ENCODE data around the gene BHLHE23.
A peak's percentile ranks its signal among the peaks of the same experiment; 100 is the strongest.

BHLHE23 gene

GRCh38 chr20:63054103-63054474 is 47.3 kb upstream of the BHLHE23 start:
- H4K91ac ChIP-seq (ENCODE audit: low read depth, low read length, poor library complexity) = no peak overlapping the region
- H2AFZ ChIP-seq (ENCODE audit: low read length) = no peak overlapping the region
- no peak overlapping the region for H3K4me2 ChIP-seq (ENCODE audit: insufficient read depth, low read length, poor library complexity, severe bottlenecking)
- no peaks in the 10 kb centered on the region for H3K36me3 ChIP-seq (replicated peaks in 1 of 2; ENCODE audit: control insufficient read depth in 2 of 2, insufficient read depth in 2 of 2, low read length in 2 of 2)
- no peak overlapping the region for H3K23ac ChIP-seq (ENCODE audit: low read depth, low read length, poor library complexity)
- no peak for DNase-seq (ENCODE audit: low spot score)
- no peaks in the 10 kb centered on the region for H3K79me1 ChIP-seq (ENCODE audit: low read depth, low read length)
- no peak overlapping the region for H2BK12ac ChIP-seq (ENCODE audit: low read length)
- H3K9ac ChIP-seq (ENCODE audit: low read depth, low read length, poor library complexity) = no peak overlapping the region
- peak overlapping the region; percentile 64 for H2BK15ac ChIP-seq (ENCODE audit: low read length)
- no peak overlapping the region for H3K4me3 ChIP-seq (ENCODE audit: low read length in 2 of 2)
- no peak overlapping the region for H2BK5ac ChIP-seq (ENCODE audit: low read length)
- no peak overlapping the region for H2AK5ac ChIP-seq (ENCODE audit: low read depth, low read length)
- H3K9me3 ChIP-seq (replicated peaks in 1 of 2; ENCODE audit: control insufficient read depth in 2 of 2, insufficient read depth in 1 of 2, low read depth in 1 of 2, low read length in 2 of 2) = no peaks in the 10 kb centered on the region
- H3K27ac ChIP-seq (replicated peaks; ENCODE audit: low read length) = no peak overlapping the region
- peaks cover 17 to 18% of the 10 kb centered on the region in 2 donors for H3K4me1 ChIP-seq (ENCODE audit: control insufficient read depth in 2 of 2, insufficient read depth in 1 of 2, low read depth in 1 of 2, low read length in 2 of 2)
- H3K4ac ChIP-seq (ENCODE audit: low read length) = no peak overlapping the region
- H3K27me3 ChIP-seq (ENCODE audit: control insufficient read depth in 3 of 3, insufficient read depth in 3 of 3, low read depth in 1 of 3, low read length in 3 of 3) = peaks cover 0 to 24% (median 2%) of the 10 kb centered on the region in 3 experiments
- no peak overlapping the region for H2BK120ac ChIP-seq (ENCODE audit: low read depth, low read length)
- no CpG with 5 or more reads among the region's 12 CpGs for WGBS, 2 donors (ENCODE audit: extremely low coverage in 2 of 2, insufficient read length in 2 of 2, insufficient replicate concordance in 1 of 2)
- H3K18ac ChIP-seq (ENCODE audit: low read length) = peak overlapping the region; percentile 25
- no peak overlapping the region for H3K14ac ChIP-seq (ENCODE audit: low read length)
- H4K8ac ChIP-seq (ENCODE audit: low read depth, low read length) = no peak overlapping the region

DNA sequence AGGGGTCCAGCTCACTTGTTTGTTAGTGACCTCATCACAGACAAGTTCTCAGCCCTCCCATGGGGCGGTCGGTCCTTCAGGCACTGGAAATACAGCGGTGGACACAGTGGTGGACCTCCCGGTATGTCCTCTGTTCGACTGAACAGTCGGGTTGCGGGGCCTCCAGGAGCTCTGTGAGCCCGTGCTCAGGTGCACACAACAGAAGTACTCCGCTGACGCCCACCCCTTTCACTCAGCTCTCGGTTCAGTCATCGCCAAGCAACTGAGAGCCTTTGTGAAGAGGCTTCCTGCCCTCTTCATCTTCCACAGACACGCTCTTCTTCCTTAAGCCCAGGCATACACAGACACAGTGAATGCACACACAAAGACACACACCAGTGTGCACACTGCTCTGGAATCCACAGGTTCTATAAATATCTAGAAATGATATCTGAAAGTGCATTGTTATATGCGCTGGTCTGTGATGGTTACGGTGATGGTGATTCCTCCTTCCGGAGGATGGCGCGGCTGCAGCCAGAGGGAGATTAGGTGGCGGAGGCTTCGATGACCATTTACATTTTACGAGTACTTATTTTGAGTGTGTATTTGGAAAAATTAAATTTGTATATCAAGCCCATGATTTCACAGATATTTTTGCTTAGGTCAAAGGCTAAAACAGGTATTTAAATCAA is 46.8 kb upstream of the BHLHE23 start:
- Histone ChIP-seq H3K23ac (ENCODE audit: low read depth, low read length, poor library complexity) (no peak overlapping the region), H3K14ac (ENCODE audit: low read length) (no peak overlapping the region), H3K27ac (replicated peaks; ENCODE audit: low read length) (no peak overlapping the region), H2BK12ac (ENCODE audit: low read length) (no peak overlapping the region), H2BK5ac (ENCODE audit: low read length) (peak overlapping the region; percentile 72), H4K91ac (ENCODE audit: low read depth, low read length, poor library complexity) (no peak overlapping the region), H3K18ac (ENCODE audit: low read length) (peak overlapping the region; percentile 74), H3K79me1 (ENCODE audit: low read depth, low read length) (no peaks in the 10 kb centered on the region), H3K27me3 (ENCODE audit: control insufficient read depth in 3 of 3, insufficient read depth in 3 of 3, low read depth in 1 of 3, low read length in 3 of 3) (peaks cover 0 to 20% (median 2%) of the 10 kb centered on the region in 3 experiments), H2AFZ (ENCODE audit: low read length) (no peak overlapping the region), H3K36me3 (replicated peaks in 1 of 2; ENCODE audit: control insufficient read depth in 2 of 2, insufficient read depth in 2 of 2, low read length in 2 of 2) (no peaks in the 10 kb centered on the region), H2BK120ac (ENCODE audit: low read depth, low read length) (no peak overlapping the region), H3K4me3 (ENCODE audit: low read length in 2 of 2) (no peak overlapping the region), H3K4me2 (ENCODE audit: insufficient read depth, low read length, poor library complexity, severe bottlenecking) (no peak overlapping the region), H2BK15ac (ENCODE audit: low read length) (no peak overlapping the region), H2AK5ac (ENCODE audit: low read depth, low read length) (peak overlapping the region; percentile 65), H4K8ac (ENCODE audit: low read depth, low read length) (no peak overlapping the region), H3K4ac (ENCODE audit: low read length) (no peak overlapping the region), H3K9me3 (replicated peaks in 1 of 2; ENCODE audit: control insufficient read depth in 2 of 2, insufficient read depth in 1 of 2, low read depth in 1 of 2, low read length in 2 of 2) (no peaks in the 10 kb centered on the region), H3K9ac (ENCODE audit: low read depth, low read length, poor library complexity) (no peak overlapping the region), H3K4me1 (ENCODE audit: control insufficient read depth in 2 of 2, insufficient read depth in 1 of 2, low read depth in 1 of 2, low read length in 2 of 2) (peaks cover 17 to 18% of the 10 kb centered on the region in 2 donors)
- WGBS, 2 donors (ENCODE audit: extremely low coverage in 2 of 2, insufficient read length in 2 of 2, insufficient replicate concordance in 1 of 2) = no CpG with 5 or more reads among the region's 21 CpGs
- DNase-seq (ENCODE audit: low spot score) = no peak

- Histone ChIP-seq H3K4me1 (ENCODE audit: control insufficient read depth in 2 of 2, insufficient read depth in 1 of 2, low read depth in 1 of 2, low read length in 2 of 2) (peaks cover 17 to 18% of the 10 kb centered on the region in 2 donors), H3K36me3 (replicated peaks in 1 of 2; ENCODE audit: control insufficient read depth in 2 of 2, insufficient read depth in 2 of 2, low read length in 2 of 2) (no peaks in the 10 kb centered on the region), H3K9me3 (replicated peaks in 1 of 2; ENCODE audit: control insufficient read depth in 2 of 2, insufficient read depth in 1 of 2, low read depth in 1 of 2, low read length in 2 of 2) (peaks cover 0 to 1% of the 10 kb centered on the region in 2 donors), H3K79me1 (ENCODE audit: low read depth, low read length) (no peaks in the 10 kb centered on the region), H3K23ac (ENCODE audit: low read depth, low read length, poor library complexity) (no peak overlapping the region), H3K9ac (ENCODE audit: low read depth, low read length, poor library complexity) (peak overlapping the region; percentile 34), H2BK12ac (ENCODE audit: low read length) (no peak overlapping the region), H2BK15ac (ENCODE audit: low read length) (no peak overlapping the region), H2BK120ac (ENCODE audit: low read depth, low read length) (no peak overlapping the region), H2AK5ac (ENCODE audit: low read depth, low read length) (peak overlapping the region; percentile 65), H3K27me3 (ENCODE audit: control insufficient read depth in 3 of 3, insufficient read depth in 3 of 3, low read depth in 1 of 3, low read length in 3 of 3) (peaks cover 0 to 16% (median 0%) of the 10 kb centered on the region in 3 experiments), H2AFZ (ENCODE audit: low read length) (no peak overlapping the region), H3K27ac (replicated peaks; ENCODE audit: low read length) (no peak overlapping the region), H3K4me2 (ENCODE audit: insufficient read depth, low read length, poor library complexity, severe bottlenecking) (no peak overlapping the region), H4K91ac (ENCODE audit: low read depth, low read length, poor library complexity) (no peak overlapping the region), H4K8ac (ENCODE audit: low read depth, low read length) (no peak overlapping the region), H3K18ac (ENCODE audit: low read length) (peak overlapping the region; percentile 74), H2BK5ac (ENCODE audit: low read length) (peak overlapping the region; percentile 72), H3K4ac (ENCODE audit: low read length) (no peak overlapping the region), H3K4me3 (ENCODE audit: low read length in 2 of 2) (no peak overlapping the region), H3K14ac (ENCODE audit: low read length) (no peak overlapping the region)
- no peak for DNase-seq (ENCODE audit: low spot score)
- WGBS, 2 donors (ENCODE audit: extremely low coverage in 2 of 2, insufficient read length in 2 of 2, insufficient replicate concordance in 1 of 2) = no CpG with 5 or more reads among the region's 20 CpGs
Measured at GRCh38 chr20:63052571-63053431, 46.0 kb upstream of the BHLHE23 start.

GRCh38 chr20:63051911-63052310 is 45.1 kb upstream of the BHLHE23 start:
- Histone ChIP-seq H3K36me3 (replicated peaks in 1 of 2; ENCODE audit: control insufficient read depth in 2 of 2, insufficient read depth in 2 of 2, low read length in 2 of 2) (no peaks in the 10 kb centered on the region), H2BK15ac (ENCODE audit: low read length) (no peak overlapping the region), H3K4ac (ENCODE audit: low read length) (no peak overlapping the region), H3K4me1 (ENCODE audit: control insufficient read depth in 2 of 2, insufficient read depth in 1 of 2, low read depth in 1 of 2, low read length in 2 of 2) (peaks cover 17 to 18% of the 10 kb centered on the region in 2 donors), H2AFZ (ENCODE audit: low read length) (no peak overlapping the region), H4K8ac (ENCODE audit: low read depth, low read length) (no peak overlapping the region), H3K27ac (replicated peaks; ENCODE audit: low read length) (no peak overlapping the region), H2AK5ac (ENCODE audit: low read depth, low read length) (peak overlapping the region; percentile 12), H3K4me2 (ENCODE audit: insufficient read depth, low read length, poor library complexity, severe bottlenecking) (no peak overlapping the region), H4K91ac (ENCODE audit: low read depth, low read length, poor library complexity) (no peak overlapping the region), H3K27me3 (ENCODE audit: control insufficient read depth in 3 of 3, insufficient read depth in 3 of 3, low read depth in 1 of 3, low read length in 3 of 3) (peaks cover 0 to 16% (median 0%) of the 10 kb centered on the region in 3 experiments), H3K18ac (ENCODE audit: low read length) (no peak overlapping the region), H3K79me1 (ENCODE audit: low read depth, low read length) (no peaks in the 10 kb centered on the region), H3K14ac (ENCODE audit: low read length) (no peak overlapping the region), H3K9me3 (replicated peaks in 1 of 2; ENCODE audit: control insufficient read depth in 2 of 2, insufficient read depth in 1 of 2, low read depth in 1 of 2, low read length in 2 of 2) (peaks cover 4% of the 10 kb centered on the region in 2 donors), H2BK120ac (ENCODE audit: low read depth, low read length) (no peak overlapping the region), H3K23ac (ENCODE audit: low read depth, low read length, poor library complexity) (no peak overlapping the region), H3K9ac (ENCODE audit: low read depth, low read length, poor library complexity) (no peak overlapping the region), H2BK12ac (ENCODE audit: low read length) (no peak overlapping the region), H2BK5ac (ENCODE audit: low read length) (no peak overlapping the region), H3K4me3 (ENCODE audit: low read length in 2 of 2) (no peak overlapping the region)
- WGBS, 2 donors (ENCODE audit: extremely low coverage in 2 of 2, insufficient read length in 2 of 2, insufficient replicate concordance in 1 of 2) = no CpG with 5 or more reads among the region's 11 CpGs
- DNase-seq (ENCODE audit: low spot score) = no peak
